DND-41 (cell line): Measurements from ENCODE around the gene SCMH1.
"Not testable (repeated sequence)": the region's sequence is repeated elsewhere in the genome, so short reads cannot be mapped to it uniquely, and the experiment has no call there.

Source experiments
- ATAC-seq: fragments of 200-7000 bp; cut with Tn5 transposase; 3 replicates; pipeline ENCODE4 v1.9.1; 2021; ENCODE audit warnings: low read depth; ENCODE audit not compliant: insufficient read depth
- DNase-seq: peaks from one replicate; pipeline ENCODE4 v3.0.0-alpha.2; 2020
- H2AFZ ChIP-seq: 2 replicates; pipeline ENCODE4 v1.6.0; 2012; ENCODE audit warnings: low read depth, low read length
- H3K27ac ChIP-seq: 2 replicates; pipeline ENCODE4 v1.5.1; 2012; ENCODE audit warnings: low read length, inconsistent platforms
- H3K27me3 ChIP-seq: fragments of 200-600 bp; sonication (generic); 2 replicates; pipeline ENCODE4 v1.6.0; 2012; ENCODE audit warnings: low read length, mild to moderate bottlenecking, inconsistent platforms; ENCODE audit not compliant: insufficient read depth, poor library complexity
- H3K36me3 ChIP-seq: 2 replicates; pipeline ENCODE4 v1.5.1; 2012; ENCODE audit warnings: low read length, inconsistent platforms; ENCODE audit not compliant: insufficient read depth
- H3K4me1 ChIP-seq: 2 replicates; pipeline ENCODE4 v1.5.1; 2012; ENCODE audit warnings: mild to moderate bottlenecking, low read length; ENCODE audit not compliant: insufficient read depth
- H3K4me2 ChIP-seq: 2 replicates; pipeline ENCODE4 v1.6.0; 2012; ENCODE audit warnings: mild to moderate bottlenecking, moderate library complexity, low read length, inconsistent platforms; ENCODE audit not compliant: insufficient read depth
- H3K4me3 ChIP-seq, 2 experiments: fragments of 200-600 bp in 1 of 2; shearing (Covaris generic) in 1 of 2; 2 replicates each; pipeline ENCODE4 v1.5.1; 2012 to 2016; ENCODE audit warnings: inconsistent platforms in 2 of 2, low read length in 2 of 2, mild to moderate bottlenecking in 2 of 2, low read depth in 1 of 2, moderate library complexity in 1 of 2
- H3K79me2 ChIP-seq: 2 replicates; pipeline ENCODE4 v1.6.0; 2012; ENCODE audit warnings: low read length, inconsistent platforms; ENCODE audit not compliant: insufficient read depth
- H3K9ac ChIP-seq: 2 replicates; pipeline ENCODE4 v1.6.0; 2012; ENCODE audit warnings: low read depth, mild to moderate bottlenecking, inconsistent platforms, low read length, moderate library complexity
- H3K9me3 ChIP-seq: 2 replicates; pipeline ENCODE4 v1.5.1; 2012; ENCODE audit warnings: low read length, moderate library complexity, mild to moderate bottlenecking, inconsistent platforms; ENCODE audit not compliant: insufficient read depth, severe bottlenecking
- H4K20me1 ChIP-seq: 2 replicates; pipeline ENCODE4 v1.6.0; 2012; ENCODE audit warnings: low read length; ENCODE audit not compliant: insufficient read depth
- CTCF ChIP-seq: IDR thresholded peaks from 2 replicates; pipeline ENCODE4 v1.5.1; 2012; ENCODE audit warnings: borderline replicate concordance, low read length, moderate library complexity, mild to moderate bottlenecking; ENCODE audit not compliant: poor library complexity, severe bottlenecking; ENCODE audit errors: extremely low read depth
- EZH2 ChIP-seq: IDR thresholded peaks from 3 replicates; pipeline ENCODE4 v1.6.1; 2012; ENCODE audit warnings: borderline replicate concordance, low read depth, mild to moderate bottlenecking, moderate library complexity, low read length, inconsistent platforms; ENCODE audit not compliant: severe bottlenecking

The SCMH1 gene

GRCh38 chr1:41138549-41138948, 103.6 kb downstream of the SCMH1 start:
- H3K4me1 ChIP-seq = no peaks in the 10 kb centered on the region
- H3K4me3 ChIP-seq = no peak overlapping the region
- DNase-seq = no peak
- peaks cover 48% of the 10 kb centered on the region for H3K36me3 ChIP-seq
- no peak overlapping the region for H2AFZ ChIP-seq
- ATAC-seq = no peak
- H3K27ac ChIP-seq = no peak overlapping the region
- H3K9me3 ChIP-seq = peaks cover 11% of the 10 kb centered on the region
- TF ChIP-seq CTCF (no peak), EZH2 (no peak)
- no peak overlapping the region for H3K9ac ChIP-seq
- no peak overlapping the region for H3K4me2 ChIP-seq
- no peaks in the 10 kb centered on the region for H3K27me3 ChIP-seq
- no peaks in the 10 kb centered on the region for H4K20me1 ChIP-seq
- no peaks in the 10 kb centered on the region for H3K79me2 ChIP-seq

- Histone ChIP-seq H3K4me2 (no peak overlapping the region), H3K36me3 (peaks cover 23% of the 10 kb centered on the region)
These were observed 106.7 kb downstream of the SCMH1 start for GRCh38 chr1:41135196-41135947.

GRCh38 chr1:41134325-41134724, 107.8 kb downstream of the SCMH1 start:
- H3K27me3 ChIP-seq, DNase-seq, H3K9me3 ChIP-seq, H3K79me2 ChIP-seq, H3K4me3 ChIP-seq, H3K4me2 ChIP-seq, H3K27ac ChIP-seq, H4K20me1 ChIP-seq, ATAC-seq, H3K9ac ChIP-seq, H3K4me1 ChIP-seq, H2AFZ ChIP-seq: not testable (repeated sequence)
- peaks cover 17% of the 10 kb centered on the region; the same call in 1 of the 2 replicates for H3K36me3 ChIP-seq

More at GRCh38 chr1:41135196-41135947, 106.7 kb downstream of the SCMH1 start:
- H3K4me1 ChIP-seq = no peaks in the 10 kb centered on the region
- no peaks in the 10 kb centered on the region for H3K9me3 ChIP-seq
- H2AFZ ChIP-seq = no peak overlapping the region
- no peak overlapping the region for H3K4me3 ChIP-seq
- H4K20me1 ChIP-seq = no peaks in the 10 kb centered on the region
- no peak for ATAC-seq
- H3K9ac ChIP-seq = no peak overlapping the region
- no peak for TF ChIP-seq EZH2
- TF ChIP-seq CTCF = no peak
- no peaks in the 10 kb centered on the region for H3K27me3 ChIP-seq
- no peak overlapping the region for H3K27ac ChIP-seq
- DNase-seq = no peak
- H3K79me2 ChIP-seq = no peaks in the 10 kb centered on the region

- no peak overlapping the region for H2AFZ ChIP-seq
- TF ChIP-seq EZH2 (no peak), CTCF (peak; percentile 50)
- H3K27me3 ChIP-seq = no peaks in the 10 kb centered on the region
- H3K27ac ChIP-seq = no peak overlapping the region
- no peaks in the 10 kb centered on the region for H4K20me1 ChIP-seq
- H3K79me2 ChIP-seq = no peaks in the 10 kb centered on the region
- H3K9ac ChIP-seq = no peak overlapping the region
- H3K4me3 ChIP-seq = no peak overlapping the region
- DNase-seq (peak; percentile 25), ATAC-seq (peak; percentile 69)
- H3K4me2 ChIP-seq = no peak overlapping the region
- H3K9me3 ChIP-seq = no peaks in the 10 kb centered on the region
- no peaks in the 10 kb centered on the region for H3K4me1 ChIP-seq
- peaks cover 9% of the 10 kb centered on the region; the same call in 1 of the 2 replicates for H3K36me3 ChIP-seq
These were observed 119.1 kb downstream of the SCMH1 start for GRCh38 chr1:41122851-41123518.
